HepG2 (cell line): ENCODE data around the gene BCLAF1. TPM values are rescaled to one million over a fixed set of nuclear protein-coding genes. Genes with fewer than 3 reads are reported as not detected.
A peak's percentile ranks its signal among the peaks of the same experiment; 100 is the strongest.

Experiments
- ARNT2 ChIP-seq: sonication (generic); formaldehyde crosslinking; IDR thresholded peaks from 2 replicates; pipeline ENCODE4 v1.8.0; 2022; ENCODE audit warnings: mild to moderate bottlenecking, low read depth, missing genetic modification reagents, moderate library complexity
- CSRNP2 ChIP-seq: sonication (generic); formaldehyde crosslinking; conservative IDR thresholded peaks from 2 replicates; pipeline ENCODE4 v1.8.0; 2022; ENCODE audit warnings: low read depth, missing genetic modification reagents
- MAF1 ChIP-seq: sonication (generic); formaldehyde crosslinking; IDR thresholded peaks from 2 replicates; pipeline ENCODE4 v1.5.0; 2020; ENCODE audit warnings: missing genetic modification reagents, borderline replicate concordance
- NR2F2 ChIP-seq: IDR thresholded peaks from 2 replicates; pipeline ENCODE4 v1.6.1; 2012; ENCODE audit warnings: low read depth, inconsistent platforms, borderline replicate concordance
- PTBP1 ChIP-seq: fragments of 200-400 bp; formaldehyde crosslinking; IDR thresholded peaks from 2 replicates; pipeline ENCODE4 v1.6.1; 2018; ENCODE audit warnings: low read length, low read depth; ENCODE audit not compliant: poor library complexity, severe bottlenecking
- SMAD3 ChIP-seq: sonication (generic); formaldehyde crosslinking; IDR thresholded peaks from 2 replicates; pipeline ENCODE4 v1.4.0; 2020; ENCODE audit warnings: missing genetic modification reagents
- TBP ChIP-seq: sonication (generic); formaldehyde crosslinking; IDR thresholded peaks from 2 replicates; pipeline ENCODE4 v1.5.0; 2020; ENCODE audit warnings: missing genetic modification reagents
- ZNF264 ChIP-seq: sonication (generic); formaldehyde crosslinking; IDR thresholded peaks from 2 replicates; pipeline ENCODE4 v1.4.0; 2020; ENCODE audit warnings: missing genetic modification reagents
- ZNF354B ChIP-seq: sonication (generic); formaldehyde crosslinking; IDR thresholded peaks from 2 replicates; pipeline ENCODE4 v1.8.0; 2022; ENCODE audit warnings: mild to moderate bottlenecking, missing genetic modification reagents
- ZNF609 ChIP-seq: sonication (generic); formaldehyde crosslinking; IDR thresholded peaks from 2 replicates; pipeline ENCODE4 v1.4.0; 2020; ENCODE audit warnings: mild to moderate bottlenecking, missing genetic modification reagents, borderline replicate concordance
- ZNF629 ChIP-seq: sonication (generic); formaldehyde crosslinking; conservative IDR thresholded peaks from 2 replicates; pipeline ENCODE4 v1.5.0; 2020; ENCODE audit warnings: missing genetic modification reagents
- ZNF770 ChIP-seq: sonication (generic); formaldehyde crosslinking; IDR thresholded peaks from 2 replicates; pipeline ENCODE4 v1.5.0; 2020; ENCODE audit warnings: mild to moderate bottlenecking, missing genetic modification reagents
- ZSCAN20 ChIP-seq: sonication (generic); formaldehyde crosslinking; IDR thresholded peaks from 2 replicates; pipeline ENCODE4 v1.4.0; 2020; ENCODE audit warnings: missing genetic modification reagents, mild to moderate bottlenecking, borderline replicate concordance
- polyA plus RNA-seq, 8 experiments: library from polyadenylated mRNA; depleted of rRNA in 3 of 8; stranded (reverse) in 7 of 8; unstranded in 1 of 8; fragments of >200 nt; fragmentation: Illumina TruSeq in 4 of 8; extraction: Trizol in 4 of 8; gene quantifications; 2 replicates each; pipeline versions ENCODE4 v1.2.1 to v1.2.3, GENCODE V29; 2011 to 2016; ENCODE audit warnings: low read depth in 4 of 8, missing spikeins in 1 of 8, mixed read lengths in 1 of 8; ENCODE audit not compliant: insufficient read depth in 1 of 8
- total RNA-seq, 5 experiments: library from RNA; depleted of rRNA; stranded (reverse); fragments of >200 nt; fragmentation: Illumina TruSeq; extraction: Trizol; gene quantifications; 2 replicates each; pipeline ENCODE4 v1.2.3, GENCODE V29; 2016; ENCODE audit warnings: low read depth in 1 of 5
- TF ChIP-seq, protein P1 (sequence below): sonication (generic); formaldehyde crosslinking; IDR thresholded peaks from 2 replicates; pipeline ENCODE4 v1.8.1; 2023; ENCODE audit warnings: mild to moderate bottlenecking, missing genetic modification reagents
- TF ChIP-seq, protein P2 (sequence below): sonication (generic); formaldehyde crosslinking; IDR thresholded peaks from 2 replicates; pipeline ENCODE4 v1.4.0; 2020; ENCODE audit warnings: missing genetic modification reagents
- TF ChIP-seq, protein P3 (sequence below): sonication (generic); formaldehyde crosslinking; IDR thresholded peaks from 2 replicates; pipeline ENCODE4 v1.4.0; 2020; ENCODE audit warnings: missing genetic modification reagents

Gene BCLAF1
- total and polyA plus RNA-seq, 2 of the 13 experiments (the other 11 are each of a cell fraction or from before 2014, with no cell fraction given): 55.3 to 292 TPM

DNA sequence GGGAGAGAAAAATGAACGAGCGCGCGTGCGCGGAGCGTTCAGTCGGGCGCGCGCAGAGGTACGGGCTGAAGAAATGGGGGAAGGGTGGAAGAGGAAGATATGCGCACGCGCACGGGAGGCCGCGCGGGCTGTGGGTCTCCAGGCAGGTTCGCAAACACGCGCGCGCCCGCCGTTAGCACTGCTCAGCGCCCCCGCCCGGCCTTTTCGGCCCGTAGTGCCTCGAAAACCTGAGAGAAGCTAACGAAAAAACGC is 393 bp downstream of the BCLAF1 start (continued):
- 0 out of 2 replicates have a peak, but pooled peaks have one; percentile 4 for TF ChIP-seq NR2F2
- TF ChIP-seq, protein P1, sequence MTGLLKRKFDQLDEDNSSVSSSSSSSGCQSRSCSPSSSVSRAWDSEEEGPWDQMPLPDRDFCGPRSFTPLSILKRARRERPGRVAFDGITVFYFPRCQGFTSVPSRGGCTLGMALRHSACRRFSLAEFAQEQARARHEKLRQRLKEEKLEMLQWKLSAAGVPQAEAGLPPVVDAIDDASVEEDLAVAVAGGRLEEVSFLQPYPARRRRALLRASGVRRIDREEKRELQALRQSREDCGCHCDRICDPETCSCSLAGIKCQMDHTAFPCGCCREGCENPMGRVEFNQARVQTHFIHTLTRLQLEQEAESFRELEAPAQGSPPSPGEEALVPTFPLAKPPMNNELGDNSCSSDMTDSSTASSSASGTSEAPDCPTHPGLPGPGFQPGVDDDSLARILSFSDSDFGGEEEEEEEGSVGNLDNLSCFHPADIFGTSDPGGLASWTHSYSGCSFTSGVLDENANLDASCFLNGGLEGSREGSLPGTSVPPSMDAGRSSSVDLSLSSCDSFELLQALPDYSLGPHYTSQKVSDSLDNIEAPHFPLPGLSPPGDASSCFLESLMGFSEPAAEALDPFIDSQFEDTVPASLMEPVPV (CRISPR knock-in tag): 0 out of 2 replicates have a peak, but pooled peaks have one; percentile 72
- TF ChIP-seq ZNF354B (CRISPR knock-in tag): no peak
- no peak for TF ChIP-seq ZNF770
- 0 out of 2 replicates have a peak, but pooled peaks have one; percentile 20 for TF ChIP-seq ZNF629
- TF ChIP-seq ZSCAN20 (CRISPR knock-in tag): 0 out of 2 replicates have a peak, but pooled peaks have one; percentile 67
- TF ChIP-seq TBP (CRISPR knock-in tag): no peak
- TF ChIP-seq CSRNP2 (CRISPR knock-in tag): no peak
- TF ChIP-seq ZNF264 (CRISPR knock-in tag): peak; percentile 30; the same call in 1 of the 2 replicates
- no peak for TF ChIP-seq MAF1 (CRISPR knock-in tag)
- no peak for TF ChIP-seq ZNF609 (CRISPR knock-in tag)
- TF ChIP-seq, protein P2, sequence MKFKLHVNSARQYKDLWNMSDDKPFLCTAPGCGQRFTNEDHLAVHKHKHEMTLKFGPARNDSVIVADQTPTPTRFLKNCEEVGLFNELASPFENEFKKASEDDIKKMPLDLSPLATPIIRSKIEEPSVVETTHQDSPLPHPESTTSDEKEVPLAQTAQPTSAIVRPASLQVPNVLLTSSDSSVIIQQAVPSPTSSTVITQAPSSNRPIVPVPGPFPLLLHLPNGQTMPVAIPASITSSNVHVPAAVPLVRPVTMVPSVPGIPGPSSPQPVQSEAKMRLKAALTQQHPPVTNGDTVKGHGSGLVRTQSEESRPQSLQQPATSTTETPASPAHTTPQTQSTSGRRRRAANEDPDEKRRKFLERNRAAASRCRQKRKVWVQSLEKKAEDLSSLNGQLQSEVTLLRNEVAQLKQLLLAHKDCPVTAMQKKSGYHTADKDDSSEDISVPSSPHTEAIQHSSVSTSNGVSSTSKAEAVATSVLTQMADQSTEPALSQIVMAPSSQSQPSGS (CRISPR knock-in tag): no peak
- TF ChIP-seq, protein P3, sequence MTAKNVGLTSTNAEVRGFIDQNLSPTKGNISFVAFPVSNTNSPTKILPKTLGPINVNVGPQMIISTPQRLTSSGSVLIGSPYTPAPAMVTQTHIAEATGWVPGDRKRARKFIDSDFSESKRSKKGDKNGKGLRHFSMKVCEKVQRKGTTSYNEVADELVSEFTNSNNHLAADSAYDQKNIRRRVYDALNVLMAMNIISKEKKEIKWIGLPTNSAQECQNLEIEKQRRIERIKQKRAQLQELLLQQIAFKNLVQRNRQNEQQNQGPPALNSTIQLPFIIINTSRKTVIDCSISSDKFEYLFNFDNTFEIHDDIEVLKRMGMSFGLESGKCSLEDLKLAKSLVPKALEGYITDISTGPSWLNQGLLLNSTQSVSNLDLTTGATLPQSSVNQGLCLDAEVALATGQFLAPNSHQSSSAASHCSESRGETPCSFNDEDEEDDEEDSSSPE: 0 out of 2 replicates have a peak, but pooled peaks have one; percentile 61
- no peak for TF ChIP-seq ARNT2
- TF ChIP-seq SMAD3 (CRISPR knock-in tag): no peak
- no peak for TF ChIP-seq PTBP1
